Measurements from ENCODE around the gene HOGA1.

HOGA1 gene

GRCh38 chr10:97577701-97578100 is 6.5 kb upstream of the HOGA1 start:
- no peak for DNase-seq

DNA sequence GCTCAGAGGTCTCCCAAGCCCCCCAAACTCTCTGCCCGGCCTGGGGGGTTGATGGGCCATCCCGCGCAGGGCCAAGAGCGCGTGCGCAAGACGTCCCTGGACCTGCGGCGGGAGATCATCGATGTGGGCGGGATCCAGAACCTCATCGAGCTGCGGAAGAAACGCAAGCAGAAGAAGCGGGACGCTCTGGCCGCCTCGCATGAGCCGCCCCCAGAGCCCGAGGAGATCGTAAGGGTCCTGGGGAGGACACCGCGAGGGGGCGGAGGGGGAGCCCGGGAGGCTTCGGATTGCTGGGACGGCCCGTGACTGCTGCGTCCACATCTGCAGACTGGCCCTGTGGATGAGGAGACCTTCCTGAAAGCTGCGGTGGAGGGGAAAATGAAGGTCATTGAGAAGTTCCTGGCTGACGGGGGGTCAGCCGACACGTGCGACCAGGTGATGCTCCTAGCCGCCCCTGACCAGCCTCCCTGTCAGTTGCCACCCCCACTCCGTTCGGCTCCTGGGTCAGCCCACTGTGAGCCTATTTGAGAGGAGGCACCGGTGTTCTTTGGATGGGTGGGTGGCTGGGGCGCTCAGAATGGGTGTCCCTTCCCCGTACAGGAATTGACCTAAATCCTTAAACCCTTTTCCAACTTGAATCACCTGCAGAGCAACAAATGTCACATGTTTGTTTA is 5.9 kb upstream of the HOGA1 start:
- no peak for DNase-seq

GRCh38 chr10:97580421-97581367 is 3.5 kb upstream of the HOGA1 start:
- no peak for DNase-seq

- DNase-seq: no peak
Measured at GRCh38 chr10:97582169-97582568, 2.0 kb upstream of the HOGA1 start.

- DNase-seq: no peak
Measured at GRCh38 chr10:97583476-97583875, 713 bp upstream of the HOGA1 start.

- DNase-seq: peak; percentile 22
Measured at GRCh38 chr10:97584798-97585438, 729 bp downstream of the HOGA1 start.

DNA sequence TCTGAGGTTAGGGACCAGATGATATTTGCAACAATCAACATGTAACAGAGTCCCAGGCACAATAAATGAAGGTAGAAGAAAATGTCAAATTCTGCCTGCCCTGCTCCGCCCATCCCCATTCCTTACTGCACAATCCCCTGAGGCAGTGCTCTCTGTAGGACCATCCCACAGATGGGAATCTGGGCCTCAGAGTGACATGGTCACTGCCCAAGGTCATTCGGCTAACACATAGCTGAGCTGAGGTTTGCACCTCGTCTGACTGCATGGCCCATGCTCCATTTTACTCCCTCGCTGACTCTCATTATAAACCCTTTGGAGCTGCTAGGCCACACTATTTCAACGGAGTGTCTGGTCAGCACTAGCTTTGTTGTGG is 1.2 kb downstream of the HOGA1 start:
- DNase-seq: no peak

- DNase-seq: no peak
Measured at GRCh38 chr10:97587183-97587582, 3.0 kb downstream of the HOGA1 start.

DNA sequence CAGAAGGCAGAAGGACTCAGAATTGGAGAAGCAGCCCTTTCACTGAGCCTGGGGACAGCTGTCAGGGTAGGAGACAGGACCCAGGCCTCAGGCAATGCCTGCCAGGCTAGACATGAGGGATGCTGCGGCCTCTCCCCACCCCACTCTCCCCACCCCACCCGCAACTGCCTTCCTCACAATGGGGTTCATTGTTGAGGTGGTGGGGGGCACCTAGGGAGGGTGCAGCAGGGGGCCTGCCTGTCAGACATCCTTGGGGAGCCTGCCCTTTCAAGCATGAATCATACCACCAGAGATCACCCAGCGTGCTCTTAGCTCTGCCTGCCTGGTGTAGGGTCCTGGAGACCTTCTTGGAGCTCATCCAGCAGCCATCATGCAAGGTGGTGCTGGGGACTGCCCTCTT is 5.3 kb downstream of the HOGA1 start, which contains the start of gene C10orf62:
Gene C10orf62, plus strand, starts transcription at position 243 of the 400 bp plus-strand sequence. CDS start 177 bp downstream, outside the sequence.
- DNase-seq: no peak

DNA sequence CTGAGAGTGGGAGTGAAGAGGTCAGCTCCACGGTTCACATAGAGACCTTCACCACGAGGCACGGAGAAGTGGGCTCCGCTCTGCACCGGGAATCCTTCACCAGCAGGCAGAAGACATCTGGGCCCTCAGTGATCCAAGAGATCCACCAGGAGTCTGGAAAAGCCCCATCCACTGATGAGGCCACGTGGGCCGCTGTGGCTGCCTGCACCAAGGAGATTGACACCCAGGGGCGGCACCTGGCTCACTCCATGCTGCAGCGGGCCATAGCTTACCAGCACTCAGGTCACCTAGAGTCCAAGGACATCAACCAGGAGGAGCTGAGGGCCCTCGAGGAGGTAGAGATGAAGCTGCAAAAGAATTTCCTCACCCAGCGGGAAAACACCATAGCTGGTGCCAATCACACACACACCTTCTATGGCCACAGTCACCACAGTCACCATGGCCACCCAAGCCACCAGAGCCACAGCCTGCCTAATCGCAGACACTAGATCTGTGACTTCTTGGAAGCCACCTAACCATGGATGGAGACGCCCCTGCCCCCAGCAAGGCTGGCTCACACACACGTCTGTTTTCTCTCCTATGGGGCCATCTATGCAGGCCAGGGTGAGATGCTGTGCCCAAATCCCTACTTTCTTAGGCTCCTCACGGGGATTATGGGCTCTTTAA is 6.0 kb downstream of the HOGA1 start:
- no peak for DNase-seq

- no peak for DNase-seq
Measured at GRCh38 chr10:97590748-97591495, 6.7 kb downstream of the HOGA1 start.

DNA sequence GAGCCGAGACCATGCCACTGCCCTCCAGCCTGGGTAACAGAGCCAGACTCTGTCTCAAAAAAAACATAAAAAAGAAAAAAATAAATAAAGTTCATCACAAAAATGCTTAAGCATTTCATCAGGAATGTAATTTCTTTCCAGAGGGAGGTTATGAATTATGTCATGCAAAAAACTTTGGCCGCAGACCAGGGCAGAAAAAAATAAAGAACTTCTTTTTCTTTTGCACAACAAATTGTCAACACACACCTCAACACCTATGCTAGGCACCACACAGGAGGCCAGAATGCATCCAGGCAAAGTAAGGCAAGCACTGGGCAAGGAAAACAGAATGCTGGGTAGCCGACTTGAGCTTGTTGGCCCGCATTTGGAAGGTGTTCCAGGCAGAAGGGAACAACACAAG is 9.2 kb downstream of the HOGA1 start:
- DNase-seq: no peak

- no peak for DNase-seq
Measured at GRCh38 chr10:97596101-97597082, 12.2 kb downstream of the HOGA1 start.

DNA sequence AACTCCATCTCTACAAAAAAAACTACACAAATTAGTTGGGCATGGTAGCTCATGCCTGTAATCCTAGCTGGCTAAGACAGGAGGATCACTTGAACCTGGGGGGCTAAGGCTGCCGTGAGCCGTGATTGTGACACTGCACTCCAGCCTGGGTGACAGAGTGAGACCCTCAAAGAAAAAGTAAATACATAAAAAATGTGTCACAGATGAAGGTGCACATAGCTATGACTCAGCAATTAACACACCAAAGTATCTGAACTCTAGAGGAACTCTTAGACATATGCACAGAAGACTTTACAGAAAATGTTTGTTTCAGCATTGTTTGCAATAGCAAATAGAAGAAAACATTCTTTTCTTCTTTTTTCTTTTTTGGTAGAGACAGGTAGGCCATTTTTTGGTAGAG is 13.6 kb downstream of the HOGA1 start:
- DNase-seq: no peak

DNA sequence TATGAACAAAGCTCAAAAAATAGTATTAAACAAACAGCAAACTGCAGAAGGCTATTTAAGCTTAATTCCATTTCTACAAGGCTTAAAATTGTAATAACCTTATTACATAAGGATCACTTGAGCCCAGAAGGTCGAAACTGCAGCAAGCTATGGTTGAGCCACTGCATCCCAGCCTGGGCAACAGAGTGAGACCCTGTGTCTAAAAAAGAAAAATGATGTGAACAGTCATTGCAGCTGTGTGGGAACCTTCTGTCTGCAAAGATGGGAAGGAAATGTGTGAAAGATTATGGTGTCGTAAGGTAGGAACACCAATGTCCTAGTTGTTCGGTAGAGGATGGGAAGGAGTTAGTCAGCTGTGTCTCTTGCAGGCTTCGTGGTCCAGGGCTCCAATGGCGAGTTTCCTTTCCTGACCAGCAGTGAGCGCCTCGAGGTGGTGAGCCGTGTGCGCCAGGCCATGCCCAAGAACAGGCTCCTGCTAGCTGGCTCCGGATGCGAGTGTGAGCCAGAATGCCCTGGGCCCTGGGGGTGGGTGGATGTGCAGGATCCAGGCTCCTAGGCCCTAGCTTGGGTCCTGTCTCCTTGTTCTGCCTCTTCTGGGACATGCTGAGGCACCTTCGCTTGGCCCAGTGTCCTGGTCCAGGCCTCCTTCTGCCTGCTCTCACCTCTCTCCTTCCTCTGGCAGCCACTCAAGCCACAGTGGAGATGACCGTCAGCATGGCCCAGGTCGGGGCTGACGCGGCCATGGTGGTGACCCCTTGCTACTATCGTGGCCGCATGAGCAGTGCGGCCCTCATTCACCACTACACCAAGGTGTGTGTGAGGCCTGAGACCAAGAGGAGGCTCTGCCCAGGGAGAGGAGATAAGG is 14.4 kb downstream of the HOGA1 start:
- DNase-seq: no peak

DNA sequence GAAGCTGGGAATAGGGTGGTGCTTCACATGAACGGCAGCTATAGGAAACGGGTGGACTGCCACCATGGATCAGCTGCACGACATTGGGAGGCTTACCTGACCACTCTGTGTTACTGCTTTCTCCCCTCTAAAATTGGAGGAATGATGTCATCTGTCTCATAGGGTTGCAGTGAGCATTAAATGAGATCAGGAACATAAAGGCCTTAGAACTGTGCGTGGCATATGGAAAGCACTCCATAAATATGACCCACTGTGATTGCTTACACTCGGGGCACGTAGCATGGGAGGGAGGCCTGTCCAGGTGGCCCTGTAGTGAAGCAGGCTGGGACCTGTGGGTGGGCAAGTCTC is 15.1 kb downstream of the HOGA1 start:
- no peak for DNase-seq

- DNase-seq: no peak
Measured at GRCh38 chr10:97600616-97601015, 16.4 kb downstream of the HOGA1 start.

GRCh38 chr10:97601268-97602215 is 17.4 kb downstream of the HOGA1 start:
- no peak for DNase-seq

All from right kidney (tissue), 1 donor.